GM19438 (cell line): ENCODE measurements around the gene MARVELD3.
"Not testable (repeated sequence)": the region's sequence is repeated elsewhere in the genome, so short reads cannot be mapped to it uniquely, and the experiment has no call there.

Source experiments
- ATAC-seq: cut with Tn5 transposase; IDR thresholded peaks from one replicate; pipeline ENCODE4 v1.9.1; 2021; ENCODE audit warnings: low read depth; ENCODE audit not compliant: unreplicated experiment

MARVELD3 gene

GRCh38 chr16:71669926-71670536 is 44.0 kb downstream of the MARVELD3 start:
- ATAC-seq, result no peak

- ATAC-seq, result no peak
These were observed 44.6 kb downstream of the MARVELD3 start for GRCh38 chr16:71670537-71670936.

- no peak for ATAC-seq
These were observed 45.2 kb downstream of the MARVELD3 start for GRCh38 chr16:71671165-71671564.

GRCh38 chr16:71672125-71672524 is 46.1 kb downstream of the MARVELD3 start:
- no peak for ATAC-seq

GRCh38 chr16:71672803-71673581 is 47.0 kb downstream of the MARVELD3 start:
- no peak for ATAC-seq

- no peak for ATAC-seq
These were observed 47.6 kb downstream of the MARVELD3 start for GRCh38 chr16:71673582-71673973.

- no peak for ATAC-seq
These were observed 48.2 kb downstream of the MARVELD3 start for GRCh38 chr16:71674229-71674628.

- no peak for ATAC-seq
These were observed 49.4 kb downstream of the MARVELD3 start for GRCh38 chr16:71675380-71675779.

GRCh38 chr16:71676236-71676635 is 50.3 kb downstream of the MARVELD3 start:
- no peak for ATAC-seq

GRCh38 chr16:71681360-71681759 is 55.4 kb downstream of the MARVELD3 start:
- no peak for ATAC-seq

- not testable (repeated sequence) for ATAC-seq
These were observed 58.3 kb downstream of the MARVELD3 start for GRCh38 chr16:71684280-71684679.
